ENCODE measurements around the gene FGF22. TPM values are rescaled to one million over a fixed set of nuclear protein-coding genes. Genes with fewer than 3 reads are reported as not detected.

The FGF22 gene
- total RNA-seq, 1 experiment from 2014 or later = not detected

DNA sequence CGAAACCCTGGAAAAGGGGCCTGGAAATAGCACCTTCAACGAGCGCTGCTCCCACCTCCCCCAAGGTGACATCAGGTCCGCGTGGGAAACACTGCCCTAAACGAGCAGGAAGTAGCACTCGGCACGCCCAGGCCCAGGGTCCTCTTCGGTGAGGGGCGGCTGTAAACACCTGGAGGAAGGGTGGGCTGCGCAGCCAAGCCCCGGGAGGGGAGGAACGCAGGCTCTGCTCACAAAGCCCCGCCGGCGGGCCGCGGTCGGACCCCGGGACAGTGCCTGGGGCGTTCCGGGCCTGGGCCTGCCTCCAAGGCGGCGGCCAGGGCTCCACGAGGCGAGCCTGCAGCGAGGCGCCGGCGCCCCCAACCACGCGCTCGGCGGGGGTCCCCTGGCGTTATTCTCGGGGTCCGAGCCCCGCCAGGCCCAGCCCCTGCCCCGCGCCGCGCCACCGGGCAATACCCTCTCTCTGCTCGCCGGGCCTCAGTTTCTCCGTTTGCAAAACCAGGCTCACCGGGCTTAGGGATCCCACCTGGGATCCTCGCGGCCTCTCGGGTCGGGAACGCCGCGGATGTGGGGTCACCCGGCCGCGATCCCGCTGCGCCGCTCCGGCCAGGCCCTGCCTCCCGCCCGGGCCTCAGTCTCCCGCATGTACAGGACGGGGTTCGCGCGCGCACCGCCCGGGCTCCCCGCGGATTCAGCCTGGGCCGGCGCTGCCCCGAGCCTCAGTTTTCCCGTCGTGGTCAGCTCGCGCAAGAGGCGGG is 22.7 kb downstream of the FGF22 start:
- H3K4me1 Mint-ChIP-seq (ENCODE audit: insufficient read depth, unreplicated experiment) = peaks cover 31% of the 10 kb centered on the region
- no peaks in the 10 kb centered on the region for H3K9me3 Mint-ChIP-seq (ENCODE audit: unreplicated experiment)
- ChIA-PET POLR2A (interaction anchor here (0.6 to 3.3 kb wide), 10 partner anchors 14 to 943 kb away, joined by 3 to 49 read pairs (median 6); partner anchors contain the start of genes CDC34, FSTL3, MISP and UQCR11), CTCF (interaction anchor here (0.8 to 1.8 kb wide), 3 partner anchors 15 to 72 kb away, joined by 3 to 7 read pairs (median 7); no protein-coding TSS in a partner anchor)
- TF ChIP-seq, protein P1, sequence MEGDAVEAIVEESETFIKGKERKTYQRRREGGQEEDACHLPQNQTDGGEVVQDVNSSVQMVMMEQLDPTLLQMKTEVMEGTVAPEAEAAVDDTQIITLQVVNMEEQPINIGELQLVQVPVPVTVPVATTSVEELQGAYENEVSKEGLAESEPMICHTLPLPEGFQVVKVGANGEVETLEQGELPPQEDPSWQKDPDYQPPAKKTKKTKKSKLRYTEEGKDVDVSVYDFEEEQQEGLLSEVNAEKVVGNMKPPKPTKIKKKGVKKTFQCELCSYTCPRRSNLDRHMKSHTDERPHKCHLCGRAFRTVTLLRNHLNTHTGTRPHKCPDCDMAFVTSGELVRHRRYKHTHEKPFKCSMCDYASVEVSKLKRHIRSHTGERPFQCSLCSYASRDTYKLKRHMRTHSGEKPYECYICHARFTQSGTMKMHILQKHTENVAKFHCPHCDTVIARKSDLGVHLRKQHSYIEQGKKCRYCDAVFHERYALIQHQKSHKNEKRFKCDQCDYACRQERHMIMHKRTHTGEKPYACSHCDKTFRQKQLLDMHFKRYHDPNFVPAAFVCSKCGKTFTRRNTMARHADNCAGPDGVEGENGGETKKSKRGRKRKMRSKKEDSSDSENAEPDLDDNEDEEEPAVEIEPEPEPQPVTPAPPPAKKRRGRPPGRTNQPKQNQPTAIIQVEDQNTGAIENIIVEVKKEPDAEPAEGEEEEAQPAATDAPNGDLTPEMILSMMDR (IDR thresholded peaks at IDR 0.05; ENCODE audit: unreplicated experiment) = no peak
- BruUV-seq (replicated peaks) = no TSS peak
- H3K27me3 Mint-ChIP-seq (ENCODE audit: insufficient read depth, unreplicated experiment) = no peaks in the 10 kb centered on the region
- peak overlapping the region; percentile 88 for H3K27ac Mint-ChIP-seq (ENCODE audit: low read depth, unreplicated experiment)
- H3K4me3 Mint-ChIP-seq (ENCODE audit: unreplicated experiment) = peak overlapping the region; percentile 87
- intact Hi-C loops (cut with micrococcal nuclease) = loop anchor here (5.0 kb wide), 1 partner anchor 75 kb away; the partner anchor contains the start of gene HCN2
- DNase-seq (ENCODE audit: unreplicated experiment) = peak; percentile 64
- peaks cover 7% of the 10 kb centered on the region for H3K36me3 Mint-ChIP-seq (ENCODE audit: insufficient read depth, unreplicated experiment)

DNA sequence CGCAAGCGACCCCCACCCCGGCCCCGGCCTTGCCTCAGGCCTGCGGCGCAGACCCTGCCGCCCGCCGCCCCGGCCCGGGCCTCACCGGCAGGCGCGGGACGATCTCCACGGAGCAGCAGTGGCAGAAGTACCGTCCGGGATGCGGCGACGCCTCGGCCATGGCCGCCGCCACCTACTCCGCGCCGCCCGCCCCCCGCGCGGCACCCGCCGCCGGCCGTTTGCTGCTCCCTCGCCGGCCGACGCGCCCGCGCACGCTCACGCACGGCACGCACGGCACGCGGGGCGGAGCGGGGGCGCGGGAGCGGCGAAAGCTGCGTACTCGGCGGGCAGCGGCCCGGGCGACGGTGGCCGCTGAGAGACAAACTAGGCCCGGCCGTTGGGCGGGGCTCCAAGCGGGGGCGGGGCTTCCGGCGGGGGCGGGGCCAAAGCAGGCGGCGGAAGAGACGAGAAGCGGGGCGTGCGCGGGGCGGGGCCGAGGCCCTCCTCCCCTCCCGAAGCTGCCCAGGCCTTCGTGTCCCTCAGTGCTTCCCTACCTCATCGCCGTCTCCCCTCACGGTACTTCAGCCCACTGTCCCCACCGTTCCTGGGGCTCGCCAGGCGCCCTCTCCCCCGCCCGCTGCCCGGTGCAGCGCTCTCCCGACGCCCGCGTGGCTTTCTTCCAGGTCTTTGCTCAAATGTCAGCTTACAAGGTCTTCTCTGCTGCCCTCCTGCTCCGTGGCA is 23.4 kb downstream of the FGF22 start, which contains the start of gene RNF126:
Gene RNF126, minus strand, starts transcription at position 253 of the 720 bp plus-strand sequence. Its CDS starts 93 bp downstream, at position 160.
- H3K4me1 Mint-ChIP-seq (ENCODE audit: insufficient read depth, unreplicated experiment) = peaks cover 31% of the 10 kb centered on the region
- ChIA-PET POLR2A (interaction anchor here (0.6 to 2.2 kb wide), 15 partner anchors 8 to 942 kb away, joined by 3 to 49 read pairs (median 3); partner anchors contain the start of genes FSTL3, MISP, PTBP1 and UQCR11), CTCF (interaction anchor here (0.7 to 1.8 kb wide), 4 partner anchors 14 to 71 kb away, joined by 3 to 7 read pairs (median 5); no protein-coding TSS in a partner anchor)
- peak within 1 kb of the TSS; percentile 87 for H3K4me3 Mint-ChIP-seq (ENCODE audit: unreplicated experiment)
- H3K27me3 Mint-ChIP-seq (ENCODE audit: insufficient read depth, unreplicated experiment) = no peaks in the 10 kb centered on the region
- peak within 1 kb of the TSS; percentile 88 for H3K27ac Mint-ChIP-seq (ENCODE audit: low read depth, unreplicated experiment)
- DNase-seq (ENCODE audit: unreplicated experiment) = peak; percentile 90
- no peaks in the 10 kb centered on the region for H3K9me3 Mint-ChIP-seq (ENCODE audit: unreplicated experiment)
- H3K36me3 Mint-ChIP-seq (ENCODE audit: insufficient read depth, unreplicated experiment) = peaks cover 7% of the 10 kb centered on the region
- TF ChIP-seq, protein P1 (IDR thresholded peaks at IDR 0.05; ENCODE audit: unreplicated experiment) = no peak
- no TSS peak for BruUV-seq (replicated peaks)
- intact Hi-C loops (cut with micrococcal nuclease) = loop anchor here (5.0 kb wide), 1 partner anchor 76 kb away; the partner anchor contains the start of gene HCN2

DNA sequence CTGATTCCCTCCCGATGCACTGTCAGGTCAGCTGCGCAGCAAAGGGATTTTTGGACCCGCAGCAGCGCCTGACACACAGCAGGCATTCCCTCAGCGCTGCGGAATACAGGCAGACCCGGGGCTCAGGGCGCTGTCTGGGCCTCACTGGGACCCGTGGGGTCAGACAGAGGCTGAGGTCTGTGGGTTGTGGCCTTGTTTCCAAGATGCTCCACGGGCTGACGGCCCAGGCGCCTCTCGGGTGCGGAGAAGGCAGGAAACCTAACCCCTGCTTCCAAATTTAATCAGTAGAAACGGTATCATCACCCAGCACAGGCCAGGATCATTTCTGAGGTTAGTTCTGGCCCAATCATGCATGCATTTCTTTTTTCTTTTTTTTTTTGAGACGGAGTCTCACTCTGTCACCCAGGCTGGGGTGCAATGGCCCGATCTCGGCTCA is 24.0 kb downstream of the FGF22 start:
- POLR2A ChIA-PET = interaction anchor here (0.6 to 2.2 kb wide), 13 partner anchors 9 to 589 kb away, joined by 3 to 49 read pairs (median 4); partner anchors contain the start of genes FSTL3, MISP and PTBP1
- peak overlapping the region; percentile 80 for H3K27ac Mint-ChIP-seq (ENCODE audit: low read depth, unreplicated experiment)

More for the DNA sequence above, 24.0 kb downstream of the FGF22 start:
- no peak for DNase-seq (ENCODE audit: unreplicated experiment)
- Mint-ChIP-seq H3K36me3 (ENCODE audit: insufficient read depth, unreplicated experiment) (peaks cover 7% of the 10 kb centered on the region), H3K9me3 (ENCODE audit: unreplicated experiment) (no peaks in the 10 kb centered on the region), H3K4me3 (ENCODE audit: unreplicated experiment) (peak overlapping the region; percentile 87), H3K27me3 (ENCODE audit: insufficient read depth, unreplicated experiment) (no peaks in the 10 kb centered on the region), H3K4me1 (ENCODE audit: insufficient read depth, unreplicated experiment) (peaks cover 31% of the 10 kb centered on the region)
- CTCF ChIA-PET = interaction anchor here (0.7 to 1.8 kb wide), 4 partner anchors 14 to 71 kb away, joined by 3 to 7 read pairs (median 5); no protein-coding TSS in a partner anchor
- TF ChIP-seq, protein P1 (IDR thresholded peaks at IDR 0.05; ENCODE audit: unreplicated experiment) = no peak
- no TSS peak for BruUV-seq (replicated peaks)
- intact Hi-C loops (cut with micrococcal nuclease) = loop anchor here (5.0 kb wide), 1 partner anchor 76 kb away; the partner anchor contains the start of gene HCN2

All from MCF 10A (cell line).